ENCODE measurements around the gene SHC3.

Gene SHC3

DNA sequence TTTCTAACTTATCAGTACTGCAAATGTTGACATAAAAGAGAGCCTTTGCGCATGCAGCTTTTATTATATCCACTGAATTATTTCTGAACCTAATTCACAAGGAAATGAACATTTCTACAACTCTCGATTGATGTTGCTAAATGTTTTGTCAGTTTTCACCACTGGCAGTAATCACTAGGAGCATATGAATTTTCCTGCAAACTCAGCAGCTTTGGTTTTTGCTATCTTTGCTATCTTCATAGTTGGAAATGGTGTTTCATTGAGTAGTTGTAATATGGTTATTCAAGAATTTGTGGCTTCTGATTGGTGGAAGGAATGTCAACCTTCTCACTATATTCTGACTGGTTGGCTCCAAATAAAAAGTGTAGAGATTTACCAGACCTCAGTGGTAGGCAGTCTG lies 8.9 kb upstream of the SHC3 start:
- H3K36me3 ChIP-seq (ENCODE audit: control insufficient read depth in 1 of 2, insufficient read depth in 2 of 2, low read length in 2 of 2): no peaks in the 10 kb centered on the region
- H3K27ac ChIP-seq (ENCODE audit: low read depth, low read length): no peak overlapping the region
- no peaks in the 10 kb centered on the region for H3K27me3 ChIP-seq (ENCODE audit: control insufficient read depth in 1 of 2, insufficient read depth in 2 of 2, low read length in 2 of 2)

DNA sequence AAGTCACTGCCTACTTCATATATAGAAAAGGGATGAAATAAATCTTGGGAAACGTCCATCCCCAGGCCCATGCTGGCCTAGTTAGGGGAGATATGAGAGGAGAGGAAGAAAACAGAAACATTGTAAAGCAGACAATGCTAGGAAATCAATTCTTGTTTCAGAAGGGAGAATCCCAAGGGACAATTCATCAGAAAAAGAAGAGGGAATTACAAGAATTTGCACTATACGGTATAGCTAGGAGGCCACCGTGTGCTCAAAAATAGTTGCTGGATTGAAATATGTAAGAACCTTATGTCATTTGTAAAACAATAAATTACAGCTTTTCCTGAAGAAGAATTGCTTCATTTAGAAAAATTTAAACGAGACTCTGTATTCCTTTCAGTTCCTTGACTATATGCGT lies 8.3 kb upstream of the SHC3 start:
- Histone ChIP-seq H3K9ac (ENCODE audit: low read depth in 1 of 2, low read length in 2 of 2) (no peak overlapping the region), H3K4me3 (ENCODE audit: low read depth in 1 of 2, low read length in 2 of 2) (no peak overlapping the region), H3K4me1 (ENCODE audit: control insufficient read depth in 1 of 2, insufficient read depth in 2 of 2, low read length in 2 of 2) (no peaks in the 10 kb centered on the region), H3K9me3 (ENCODE audit: control insufficient read depth in 1 of 2, low read length in 2 of 2) (no peaks in the 10 kb centered on the region), H3K27me3 (ENCODE audit: control insufficient read depth in 1 of 2, insufficient read depth in 2 of 2, low read length in 2 of 2) (no peaks in the 10 kb centered on the region), H3K27ac (ENCODE audit: low read depth, low read length) (no peak overlapping the region), H3K36me3 (ENCODE audit: control insufficient read depth in 1 of 2, insufficient read depth in 2 of 2, low read length in 2 of 2) (no peaks in the 10 kb centered on the region)

More for the DNA sequence above, 8.9 kb upstream of the SHC3 start:
- Histone ChIP-seq H3K4me1 (ENCODE audit: control insufficient read depth in 1 of 2, insufficient read depth in 2 of 2, low read length in 2 of 2) (no peaks in the 10 kb centered on the region), H3K9me3 (ENCODE audit: control insufficient read depth in 1 of 2, low read length in 2 of 2) (no peaks in the 10 kb centered on the region), H3K9ac (ENCODE audit: low read depth in 1 of 2, low read length in 2 of 2) (no peak overlapping the region), H3K4me3 (ENCODE audit: low read depth in 1 of 2, low read length in 2 of 2) (no peak overlapping the region)

DNA sequence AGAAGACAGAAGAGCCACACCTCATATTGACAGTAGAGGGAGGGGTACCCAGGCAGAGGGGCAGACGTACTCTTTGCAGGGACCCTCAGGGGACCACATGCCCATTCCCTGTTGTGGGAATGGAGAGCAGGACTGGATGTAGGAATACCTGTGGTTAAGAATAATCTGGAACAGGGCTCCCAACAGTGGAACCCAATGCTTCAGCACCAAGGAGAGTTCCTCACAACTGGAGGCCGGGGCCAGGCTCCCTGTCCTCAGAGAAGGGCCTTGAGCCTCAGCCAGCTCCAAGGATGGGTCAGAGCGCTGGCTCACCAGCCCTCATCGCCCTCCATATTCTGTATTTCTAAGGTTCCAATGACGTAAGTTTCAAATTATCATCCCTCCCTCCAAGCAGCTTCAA lies 7.4 kb upstream of the SHC3 start:
- Histone ChIP-seq H3K9me3 (ENCODE audit: control insufficient read depth in 1 of 2, low read length in 2 of 2) (no peaks in the 10 kb centered on the region), H3K27ac (ENCODE audit: low read depth, low read length) (no peak overlapping the region), H3K4me3 (ENCODE audit: low read depth in 1 of 2, low read length in 2 of 2) (no peak overlapping the region), H3K36me3 (ENCODE audit: control insufficient read depth in 1 of 2, insufficient read depth in 2 of 2, low read length in 2 of 2) (no peaks in the 10 kb centered on the region), H3K4me1 (ENCODE audit: control insufficient read depth in 1 of 2, insufficient read depth in 2 of 2, low read length in 2 of 2) (no peaks in the 10 kb centered on the region), H3K9ac (ENCODE audit: low read depth in 1 of 2, low read length in 2 of 2) (no peak overlapping the region), H3K27me3 (ENCODE audit: control insufficient read depth in 1 of 2, insufficient read depth in 2 of 2, low read length in 2 of 2) (no peaks in the 10 kb centered on the region)

DNA sequence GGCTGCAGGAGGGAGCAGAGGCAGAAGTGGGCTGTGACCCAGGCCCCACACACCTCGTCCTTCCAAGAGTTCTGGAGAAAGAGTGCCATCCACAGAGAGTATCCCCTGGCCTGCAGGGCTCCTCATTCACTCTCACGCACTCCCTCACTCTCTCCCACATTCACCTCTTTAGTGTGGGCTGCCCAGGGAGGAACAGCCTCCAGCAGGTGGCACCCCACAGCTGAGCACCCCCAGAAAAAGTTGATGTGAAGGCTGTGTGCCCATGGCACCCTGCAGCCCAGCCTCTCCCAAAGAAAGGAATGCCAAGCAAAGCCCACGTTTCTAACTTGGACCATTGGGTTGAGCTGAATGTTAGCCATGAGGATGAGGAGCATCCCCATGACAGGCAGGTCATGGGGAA lies 4.5 kb upstream of the SHC3 start:
- no peak overlapping the region for H3K4me3 ChIP-seq (ENCODE audit: low read depth in 1 of 2, low read length in 2 of 2)
- no peak overlapping the region for H3K27ac ChIP-seq (ENCODE audit: low read depth, low read length)
- peaks cover 8 to 10% of the 10 kb centered on the region in 2 donors for H3K27me3 ChIP-seq (ENCODE audit: control insufficient read depth in 1 of 2, insufficient read depth in 2 of 2, low read length in 2 of 2)
- no peaks in the 10 kb centered on the region for H3K36me3 ChIP-seq (ENCODE audit: control insufficient read depth in 1 of 2, insufficient read depth in 2 of 2, low read length in 2 of 2)
- no peaks in the 10 kb centered on the region for H3K9me3 ChIP-seq (ENCODE audit: control insufficient read depth in 1 of 2, low read length in 2 of 2)
- H3K9ac ChIP-seq (ENCODE audit: low read depth in 1 of 2, low read length in 2 of 2): no peak overlapping the region
- peaks cover 18 to 20% of the 10 kb centered on the region in 2 donors for H3K4me1 ChIP-seq (ENCODE audit: control insufficient read depth in 1 of 2, insufficient read depth in 2 of 2, low read length in 2 of 2)

DNA sequence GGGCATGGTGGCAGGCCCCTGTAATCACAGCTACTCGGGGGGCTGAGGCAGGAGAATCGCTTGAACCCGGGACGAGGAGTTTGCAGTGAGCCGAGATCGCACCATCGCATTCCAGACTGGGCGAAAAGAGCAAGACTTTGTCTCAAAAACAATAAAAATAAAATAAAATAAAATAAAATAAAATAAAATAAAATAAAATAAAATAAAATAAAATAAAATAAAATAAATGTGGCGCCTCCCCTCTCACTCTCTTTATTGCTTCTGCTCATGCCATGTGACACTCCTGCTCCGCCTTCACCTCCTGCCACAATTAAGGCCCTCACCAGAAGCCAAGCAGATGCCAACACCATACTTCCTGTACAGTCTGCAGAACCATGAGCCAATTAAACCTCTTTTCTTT lies 3.8 kb upstream of the SHC3 start:
- H3K27me3 ChIP-seq (ENCODE audit: control insufficient read depth in 1 of 2, insufficient read depth in 2 of 2, low read length in 2 of 2): peaks cover 12 to 14% of the 10 kb centered on the region in 2 donors
- peaks cover 22 to 26% of the 10 kb centered on the region in 2 donors for H3K4me1 ChIP-seq (ENCODE audit: control insufficient read depth in 1 of 2, insufficient read depth in 2 of 2, low read length in 2 of 2)
- H3K4me3 ChIP-seq (ENCODE audit: low read depth in 1 of 2, low read length in 2 of 2): no peak overlapping the region
- no peaks in the 10 kb centered on the region for H3K36me3 ChIP-seq (ENCODE audit: control insufficient read depth in 1 of 2, insufficient read depth in 2 of 2, low read length in 2 of 2)
- H3K27ac ChIP-seq (ENCODE audit: low read depth, low read length): no peak overlapping the region
- no peak overlapping the region for H3K9ac ChIP-seq (ENCODE audit: low read depth in 1 of 2, low read length in 2 of 2)
- H3K9me3 ChIP-seq (ENCODE audit: control insufficient read depth in 1 of 2, low read length in 2 of 2): no peaks in the 10 kb centered on the region

DNA sequence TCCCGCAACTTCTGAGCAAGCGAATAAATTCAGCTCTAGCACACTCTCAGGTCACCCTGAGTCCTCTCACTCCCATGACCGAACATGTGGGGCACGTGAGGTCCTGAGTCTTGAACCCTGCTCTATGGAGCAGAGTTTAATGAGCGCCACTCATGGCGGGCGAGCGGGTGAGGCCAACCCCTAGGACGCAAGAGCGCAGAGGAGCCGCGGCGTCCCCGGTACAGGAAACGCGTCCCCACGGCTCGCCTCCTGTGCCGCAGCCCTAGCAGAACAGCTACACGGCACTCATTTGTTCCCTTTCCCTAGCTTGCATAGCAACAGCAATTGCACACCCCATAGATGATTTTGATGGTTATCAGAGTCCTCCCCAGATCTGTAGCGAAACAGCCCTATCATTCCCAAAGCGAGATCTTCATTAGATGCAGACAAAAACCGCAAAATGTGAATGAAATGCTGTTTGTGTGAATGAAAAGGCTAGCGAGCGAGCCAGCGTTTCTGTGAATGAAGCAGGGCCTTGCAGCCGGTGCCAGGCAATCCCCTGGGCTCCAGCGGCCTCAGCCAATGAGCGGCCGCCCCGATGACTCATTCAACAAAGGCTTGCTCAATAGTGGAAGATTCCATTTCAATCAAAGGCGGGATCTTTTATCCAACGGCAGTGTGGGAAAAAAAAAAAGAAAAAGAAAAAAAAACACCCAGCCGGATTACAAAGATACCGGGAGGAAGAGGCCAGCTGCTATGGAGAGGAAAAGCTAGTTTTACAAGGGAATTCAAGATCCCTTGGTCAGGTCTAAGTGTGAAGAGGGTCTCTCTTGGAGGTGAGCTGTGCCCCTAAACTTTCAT lies 1.5 kb upstream of the SHC3 start:
- Histone ChIP-seq H3K9ac (ENCODE audit: low read depth in 1 of 2, low read length in 2 of 2) (peak overlapping the region; percentile 49 to 57), H3K36me3 (ENCODE audit: control insufficient read depth in 1 of 2, insufficient read depth in 2 of 2, low read length in 2 of 2) (no peaks in the 10 kb centered on the region), H3K27me3 (ENCODE audit: control insufficient read depth in 1 of 2, insufficient read depth in 2 of 2, low read length in 2 of 2) (peaks cover 28 to 29% of the 10 kb centered on the region in 2 donors), H3K9me3 (ENCODE audit: control insufficient read depth in 1 of 2, low read length in 2 of 2) (no peaks in the 10 kb centered on the region), H3K4me1 (ENCODE audit: control insufficient read depth in 1 of 2, insufficient read depth in 2 of 2, low read length in 2 of 2) (peaks cover 27% of the 10 kb centered on the region in 2 donors), H3K4me3 (ENCODE audit: low read depth in 1 of 2, low read length in 2 of 2) (peak overlapping the region; percentile 68 to 71), H3K27ac (ENCODE audit: low read depth, low read length) (peak overlapping the region; percentile 34)

DNA sequence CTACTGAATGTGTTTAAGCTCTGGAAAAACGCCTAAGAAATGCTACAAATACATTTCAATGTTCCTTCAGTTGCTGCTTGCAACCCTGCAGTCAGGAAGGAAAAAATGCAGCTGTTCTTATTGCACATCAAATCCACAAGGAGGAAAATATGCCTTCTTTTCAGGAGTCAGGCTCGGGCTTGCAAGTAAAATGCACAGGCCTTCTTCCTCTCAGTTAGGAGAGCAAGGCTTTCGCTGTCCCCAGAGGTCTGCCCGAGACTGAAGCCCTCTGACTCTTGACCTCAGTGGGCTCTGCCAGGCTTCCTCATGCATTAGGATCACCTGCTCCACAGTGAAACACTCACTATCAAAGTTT lies 899 bp upstream of the SHC3 start:
- peaks cover 28 to 29% of the 10 kb centered on the region in 2 donors for H3K27me3 ChIP-seq (ENCODE audit: control insufficient read depth in 1 of 2, insufficient read depth in 2 of 2, low read length in 2 of 2)
- no peaks in the 10 kb centered on the region for H3K36me3 ChIP-seq (ENCODE audit: control insufficient read depth in 1 of 2, insufficient read depth in 2 of 2, low read length in 2 of 2)
- peak overlapping the region; percentile 68 to 71 for H3K4me3 ChIP-seq (ENCODE audit: low read depth in 1 of 2, low read length in 2 of 2)
- peaks cover 27% of the 10 kb centered on the region in 2 donors for H3K4me1 ChIP-seq (ENCODE audit: control insufficient read depth in 1 of 2, insufficient read depth in 2 of 2, low read length in 2 of 2)
- peak overlapping the region; percentile 34 for H3K27ac ChIP-seq (ENCODE audit: low read depth, low read length)
- H3K9ac ChIP-seq (ENCODE audit: low read depth in 1 of 2, low read length in 2 of 2): peak overlapping the region; percentile 49 to 57
- no peaks in the 10 kb centered on the region for H3K9me3 ChIP-seq (ENCODE audit: control insufficient read depth in 1 of 2, low read length in 2 of 2)

DNA sequence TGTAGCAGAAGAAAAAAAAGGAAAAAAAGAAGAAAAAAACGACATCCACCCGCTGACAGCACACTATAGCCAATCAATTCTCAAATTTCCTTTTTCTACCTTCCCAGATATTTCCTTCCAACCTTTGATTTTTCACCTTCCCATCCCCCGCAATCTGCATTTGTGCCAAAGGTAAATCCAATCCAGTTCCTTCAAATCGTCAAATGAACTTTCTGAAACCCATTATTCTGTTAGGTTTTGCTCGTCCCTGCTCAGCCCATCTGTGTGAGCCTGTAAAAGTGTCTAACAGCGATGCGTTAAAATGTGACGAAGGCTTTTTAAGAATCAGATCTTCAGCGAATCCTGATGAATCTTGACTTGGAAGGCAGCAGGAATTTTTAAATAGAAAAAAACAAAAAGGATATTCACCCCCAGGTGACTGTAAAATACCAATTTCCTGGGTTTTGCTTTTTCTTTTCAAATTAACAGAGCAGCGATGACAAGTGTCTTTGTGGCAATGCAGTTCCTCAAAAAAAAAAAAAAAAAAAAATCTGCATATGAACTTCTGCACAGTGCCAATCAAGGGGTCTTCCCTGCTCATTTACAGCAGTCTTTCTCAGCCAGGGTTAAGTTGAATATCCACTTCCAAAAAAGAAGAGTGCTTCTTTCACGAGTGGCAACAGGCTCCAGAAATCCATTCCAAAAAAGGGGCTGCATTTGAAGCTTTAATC lies 367 bp upstream of the SHC3 start:
- H3K27me3 ChIP-seq (ENCODE audit: control insufficient read depth in 1 of 2, insufficient read depth in 2 of 2, low read length in 2 of 2): peaks cover 28 to 29% of the 10 kb centered on the region in 2 donors
- no peak overlapping the region for H3K27ac ChIP-seq (ENCODE audit: low read depth, low read length)
- no peaks in the 10 kb centered on the region for H3K9me3 ChIP-seq (ENCODE audit: control insufficient read depth in 1 of 2, low read length in 2 of 2)
- H3K4me1 ChIP-seq (ENCODE audit: control insufficient read depth in 1 of 2, insufficient read depth in 2 of 2, low read length in 2 of 2): peaks cover 27% of the 10 kb centered on the region in 2 donors
- H3K36me3 ChIP-seq (ENCODE audit: control insufficient read depth in 1 of 2, insufficient read depth in 2 of 2, low read length in 2 of 2): no peaks in the 10 kb centered on the region
- peak overlapping the region; percentile 68 to 71 for H3K4me3 ChIP-seq (ENCODE audit: low read depth in 1 of 2, low read length in 2 of 2)
- H3K9ac ChIP-seq (ENCODE audit: low read depth in 1 of 2, low read length in 2 of 2): peak overlapping the region; percentile 49 to 57

DNA sequence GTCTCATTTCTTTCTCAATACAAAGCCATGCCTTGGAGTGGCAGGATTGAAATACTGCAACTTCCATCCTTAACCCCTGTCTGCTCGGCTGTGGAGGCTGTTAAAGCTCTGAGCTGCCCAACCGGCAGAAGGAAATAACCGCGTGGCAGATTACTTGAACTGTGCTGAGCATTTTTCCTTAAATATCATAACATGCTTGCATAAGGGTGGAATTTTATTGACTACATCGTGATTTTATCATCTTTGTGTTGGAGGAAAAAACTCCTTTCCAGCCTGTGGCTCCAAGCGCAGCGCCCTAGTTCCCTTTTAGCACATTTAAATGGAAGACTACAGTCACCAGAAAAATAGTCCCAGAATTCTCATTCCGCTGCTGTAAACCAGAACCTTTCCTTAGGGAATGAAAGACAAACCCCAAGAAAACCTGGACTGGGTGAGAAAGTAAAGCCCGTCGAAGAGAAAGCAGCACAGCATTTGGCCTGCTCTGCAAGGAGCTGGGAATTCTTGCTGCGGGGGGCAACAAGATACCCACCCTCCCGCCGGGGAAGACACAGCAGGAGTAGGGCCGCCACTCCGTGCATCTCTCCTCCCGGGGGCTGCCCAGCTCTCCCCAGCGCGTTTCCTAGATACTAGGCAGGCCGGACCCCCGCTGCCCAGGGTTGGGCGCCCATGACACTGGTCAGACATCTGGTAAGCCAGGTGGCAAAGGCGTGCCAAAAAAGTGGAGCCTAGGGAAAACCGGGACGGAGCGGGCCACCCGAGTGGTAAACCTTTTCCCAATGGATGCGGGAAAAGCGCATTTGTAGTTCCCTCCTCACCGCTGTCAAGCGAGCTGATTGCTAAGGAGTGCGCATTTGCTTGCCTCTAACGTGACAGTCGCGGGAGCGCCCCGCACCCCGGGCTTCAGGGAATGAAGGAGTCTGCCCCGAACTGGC lies 1.3 kb downstream of the SHC3 start:
- Histone ChIP-seq H3K9ac (ENCODE audit: low read depth in 1 of 2, low read length in 2 of 2) (no peak overlapping the region), H3K27ac (ENCODE audit: low read depth, low read length) (no peak overlapping the region), H3K27me3 (ENCODE audit: control insufficient read depth in 1 of 2, insufficient read depth in 2 of 2, low read length in 2 of 2) (peaks cover 28 to 29% of the 10 kb centered on the region in 2 donors), H3K4me1 (ENCODE audit: control insufficient read depth in 1 of 2, insufficient read depth in 2 of 2, low read length in 2 of 2) (peaks cover 27% of the 10 kb centered on the region in 2 donors), H3K36me3 (ENCODE audit: control insufficient read depth in 1 of 2, insufficient read depth in 2 of 2, low read length in 2 of 2) (no peaks in the 10 kb centered on the region), H3K4me3 (ENCODE audit: low read depth in 1 of 2, low read length in 2 of 2) (peak overlapping the region; percentile 34 to 46), H3K9me3 (ENCODE audit: control insufficient read depth in 1 of 2, low read length in 2 of 2) (no peaks in the 10 kb centered on the region)

Measured in duodenal mucosa (tissue), 2 donors.